ENCODE data around the gene CCDC80.
A peak's percentile ranks its signal among the peaks of the same experiment; 100 is the strongest.
"Not testable (repeated sequence)": the region's sequence is repeated elsewhere in the genome, so short reads cannot be mapped to it uniquely, and the experiment has no call there.

CCDC80 gene

DNA sequence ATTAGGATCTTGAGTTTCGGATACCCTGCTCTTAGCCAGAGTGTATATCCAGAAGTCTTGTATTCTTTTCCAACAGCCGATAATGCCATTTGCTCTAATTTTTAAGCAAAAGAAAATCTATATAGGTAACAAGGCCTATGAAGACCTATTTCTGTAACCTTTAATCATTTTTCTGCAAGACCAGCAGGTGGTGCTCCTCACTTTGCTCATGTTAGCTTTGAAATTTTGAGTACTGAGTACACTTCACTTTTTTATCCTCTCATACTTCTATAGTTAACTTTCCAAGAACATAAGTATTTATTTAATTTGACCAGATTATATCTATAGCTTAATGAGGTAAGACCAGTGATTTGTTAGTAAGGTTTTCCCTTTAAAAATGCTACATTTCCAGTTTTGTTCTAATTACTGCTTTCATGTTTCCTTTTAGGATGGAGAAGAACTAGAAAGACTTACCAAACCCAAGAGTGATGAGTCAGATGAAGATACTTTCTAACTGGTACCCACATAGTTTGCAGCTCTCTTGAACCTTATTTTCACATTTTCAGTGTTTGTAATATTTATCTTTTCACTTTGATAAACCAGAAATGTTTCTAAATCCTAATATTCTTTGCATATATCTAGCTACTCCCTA, 58.6 kb downstream of the CCDC80 start:
- peak; percentile 42 for DNase-seq

DNA sequence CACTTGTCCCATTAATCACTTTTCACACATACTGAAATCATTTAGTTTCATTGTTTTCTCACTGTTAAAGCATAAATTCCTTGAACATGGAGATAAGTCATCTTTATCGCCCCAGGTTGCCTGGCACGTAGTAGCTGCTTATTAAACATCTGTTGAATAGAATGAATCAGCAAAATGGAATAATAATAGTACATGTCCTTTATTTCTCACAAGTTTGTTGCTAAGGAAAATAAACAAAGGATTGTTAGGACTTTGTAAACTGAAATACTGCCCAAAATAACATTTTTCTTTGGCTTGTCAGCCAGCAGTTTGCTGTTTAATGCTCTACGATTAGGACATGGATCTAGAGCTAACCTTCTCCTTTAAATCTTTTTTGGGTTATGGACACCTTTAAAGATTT, 61.2 kb downstream of the CCDC80 start:
- no peak for DNase-seq

DNA sequence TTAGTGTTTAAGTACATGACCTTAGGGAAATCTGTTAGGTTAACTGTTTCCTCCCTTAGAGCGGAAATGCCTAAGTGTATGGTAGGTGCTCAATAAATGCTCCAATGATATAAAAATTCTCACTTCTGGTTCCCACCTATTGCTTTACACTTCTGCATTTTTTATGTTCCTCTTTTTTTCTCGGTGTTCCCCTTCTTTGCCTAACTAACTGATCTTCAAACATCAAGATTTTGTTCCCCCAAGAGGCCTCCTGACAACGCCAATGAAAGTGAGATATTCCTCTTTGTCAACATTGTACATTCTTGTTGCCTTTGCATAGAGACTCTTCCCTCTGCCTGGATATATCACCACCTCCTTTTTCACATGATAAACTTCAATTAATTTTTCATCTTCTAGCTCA, 61.7 kb downstream of the CCDC80 start:
- DNase-seq = no peak

GRCh38 chr3:112572701-112573100, 68.2 kb downstream of the CCDC80 start:
- DNase-seq = no peak

DNA sequence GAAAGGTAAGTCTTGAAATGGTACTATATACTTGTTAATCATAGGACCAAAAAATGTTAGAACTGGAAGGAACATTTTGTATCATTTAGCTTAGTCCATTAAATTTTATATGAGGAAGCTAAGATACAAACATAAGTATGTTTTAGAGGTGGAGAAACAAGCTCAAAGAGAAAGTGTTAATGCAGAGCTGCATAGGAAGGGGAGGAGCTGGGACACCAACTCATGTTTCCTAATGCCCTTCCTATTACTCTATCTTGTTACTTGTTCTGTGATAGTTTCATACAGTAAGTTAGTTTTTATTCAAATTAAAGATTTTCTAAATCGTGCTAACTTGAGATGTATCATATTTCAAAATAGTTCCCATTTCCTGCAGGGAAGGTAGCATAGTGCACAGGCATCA, 71.7 kb downstream of the CCDC80 start:
- DNase-seq = no peak

DNA sequence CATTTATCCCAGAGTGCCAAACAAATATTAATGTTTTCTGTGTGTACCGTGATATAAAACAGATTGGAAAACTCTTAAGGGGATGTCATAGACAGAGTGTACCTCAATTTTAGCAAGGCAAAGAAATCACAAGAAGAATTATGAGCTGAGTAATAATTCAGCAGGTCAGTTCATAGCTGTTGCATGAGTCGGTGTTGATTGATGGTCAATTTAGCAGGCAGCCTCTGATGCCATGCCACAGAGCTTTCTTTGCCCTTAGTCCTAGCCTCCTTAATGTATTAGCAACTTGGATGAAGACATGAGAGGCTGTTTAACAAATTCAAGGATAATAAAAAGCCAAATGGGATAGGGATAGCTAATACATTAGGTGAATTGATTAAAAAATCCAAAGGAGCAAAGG, 72.3 kb downstream of the CCDC80 start:
- DNase-seq = no peak

- no peak for DNase-seq
These were observed 76.0 kb downstream of the CCDC80 start for GRCh38 chr3:112564940-112565305.

- not testable (repeated sequence) for DNase-seq
These were observed 76.5 kb downstream of the CCDC80 start for GRCh38 chr3:112564247-112564939.

DNA sequence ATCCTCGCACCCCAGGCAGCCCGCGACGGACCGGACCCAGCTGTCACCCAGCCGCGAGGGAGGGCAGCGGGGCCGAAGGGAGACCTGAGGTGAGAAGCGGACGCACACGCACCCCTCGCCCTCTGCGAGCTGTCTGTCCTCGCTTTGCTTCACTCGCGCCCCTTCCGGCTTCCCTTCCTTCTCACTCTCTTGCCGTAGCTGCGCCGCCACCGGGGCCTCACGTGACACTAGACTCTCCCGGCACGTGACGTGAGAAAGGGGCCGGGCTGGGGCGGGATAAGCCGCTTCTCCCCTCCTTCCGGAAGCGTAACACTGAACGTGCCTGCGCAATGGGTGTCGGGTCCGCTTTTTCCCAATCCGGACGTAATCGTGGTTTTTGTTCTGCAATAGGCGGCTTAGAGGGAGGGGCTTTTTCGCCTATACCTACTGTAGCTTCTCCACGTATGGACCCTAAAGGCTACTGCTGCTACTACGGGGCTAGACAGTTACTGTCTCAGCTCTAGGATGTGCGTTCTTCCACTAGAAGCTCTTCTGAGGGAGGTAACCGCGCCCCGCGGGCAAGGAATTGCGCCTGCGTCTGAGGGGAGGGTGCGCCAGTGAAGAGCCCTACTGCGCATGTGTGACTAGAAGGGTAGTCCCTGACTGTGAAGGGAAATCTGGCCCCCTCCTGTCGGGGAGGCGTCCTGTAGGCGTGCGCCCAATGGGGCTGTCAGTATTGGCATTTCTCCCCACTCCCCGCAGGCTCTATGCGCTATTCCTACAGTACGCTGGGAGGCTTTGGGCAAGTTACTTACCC, 79.0 kb downstream of the CCDC80 start, which contains the start of the genes ATG3 and SLC35A5:
ATG3 (minus strand) TSS at position 229 of the 796 bp plus-strand sequence. CDS start 434 bp downstream, outside the sequence.
SLC35A5 (plus strand) TSS at position 312 of the 796 bp plus-strand sequence. CDS start 1,359 bp downstream, outside the sequence.
- peak; percentile 99 for DNase-seq

- DNase-seq = no peak
These were observed 79.5 kb downstream of the CCDC80 start for GRCh38 chr3:112561484-112561733.

DNA sequence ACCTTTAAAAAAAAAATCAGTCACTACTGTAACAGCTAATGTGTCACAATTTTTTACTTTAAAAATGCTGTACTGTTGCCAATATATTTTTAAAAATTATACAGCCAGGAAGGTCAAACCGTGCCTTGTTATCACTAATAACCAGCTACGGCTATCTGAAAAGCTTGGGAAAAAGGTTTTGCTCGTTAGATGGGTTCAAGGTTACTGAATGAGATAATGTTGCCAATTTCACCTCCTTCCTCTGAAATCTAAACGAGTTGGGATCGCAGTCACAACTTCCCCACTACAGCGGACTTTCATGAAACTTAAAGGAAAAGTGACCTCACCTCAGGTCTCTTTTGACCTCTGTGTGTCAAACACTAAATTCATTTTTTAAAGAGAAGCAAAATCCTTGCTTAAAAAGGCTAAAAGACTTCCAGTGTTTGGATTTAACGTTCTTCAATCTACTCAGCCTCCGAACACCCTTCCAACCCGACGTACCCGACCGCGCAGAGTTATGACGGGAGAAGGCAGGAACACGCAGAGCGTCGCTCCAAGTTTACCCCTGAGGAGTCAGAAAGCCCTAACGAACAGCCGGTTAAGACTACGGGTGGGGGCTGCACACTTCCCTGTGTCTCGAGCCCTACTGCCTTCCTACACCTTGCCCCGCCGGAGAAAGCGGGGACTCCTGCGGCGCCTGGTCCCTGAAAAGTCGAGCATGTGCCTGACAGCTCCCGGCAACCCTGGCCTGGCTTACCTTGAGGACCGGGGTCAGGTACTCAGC, 80.0 kb downstream of the CCDC80 start:
- DNase-seq = peak; percentile 68

GRCh38 chr3:112560307-112560706, 80.6 kb downstream of the CCDC80 start:
- no peak for DNase-seq

DNA sequence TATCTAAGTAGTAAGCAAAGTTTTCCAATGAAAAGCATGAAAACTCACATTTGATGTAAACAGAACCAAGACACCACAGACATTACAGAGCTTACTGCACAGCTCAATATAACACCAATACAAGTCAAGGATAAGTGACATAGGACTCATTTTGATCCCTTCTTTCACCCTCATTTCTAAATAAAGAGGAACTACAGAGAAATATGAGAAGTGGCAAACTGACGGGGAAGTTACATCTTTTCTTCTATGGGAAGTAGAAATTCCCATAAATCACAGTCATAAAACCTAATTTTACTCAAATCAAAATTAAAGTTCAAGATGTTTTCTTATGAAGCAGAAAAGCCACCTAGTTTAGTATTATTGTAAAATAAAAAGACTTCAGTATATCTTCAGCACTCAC, 83.0 kb downstream of the CCDC80 start:
- DNase-seq = no peak

GRCh38 chr3:112555535-112556170, 85.3 kb downstream of the CCDC80 start:
- no peak for DNase-seq

DNA sequence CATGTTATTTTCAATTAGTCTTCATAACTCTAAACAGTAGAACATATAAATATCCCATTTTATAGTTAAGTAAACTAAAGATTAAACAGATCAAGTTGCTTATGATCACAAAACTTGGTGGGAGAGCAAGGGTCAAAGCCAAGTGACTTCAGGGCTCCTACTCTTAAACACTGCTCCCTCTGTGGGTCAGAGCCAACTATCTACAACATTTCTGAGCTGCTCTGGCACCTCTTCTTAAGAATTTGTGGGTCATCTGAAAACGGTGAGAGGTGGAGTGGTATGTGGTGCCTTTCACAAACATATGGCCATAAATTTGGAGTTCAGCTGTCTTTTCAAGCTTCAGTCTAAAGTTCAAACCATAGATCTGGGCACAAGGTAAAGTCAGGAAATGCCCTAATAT, 90.1 kb downstream of the CCDC80 start:
- DNase-seq = no peak

Data from CD4-positive, alpha-beta T cell treated with Interleukin-17A for 1 hour (primary cell).